PC-9 (cell line): ENCODE results near the gene USP48. TPM values are rescaled to one million over a fixed set of nuclear protein-coding genes. Genes with fewer than 3 reads are reported as not detected.

ENCODE experiments used
- BruUV-seq: library from RNA; stranded (reverse); fragments of 400-500 nt; replicated peaks from 2 replicates; lab custom pipeline; 2021; lab: Mats Ljungman, UMichigan
- CTCF ChIA-PET: fragments of 300-600 bp; sonication (Branson Sonifier 250); formaldehyde crosslinking; loops from one replicate; lab custom pipeline; 2022; ENCODE audit warnings: antibody characterized with exemption; lab: Charles Lee
- POLR2A ChIA-PET: fragments of 300-600 bp; sonication (Branson Sonifier 250); formaldehyde crosslinking; loops from one replicate; lab custom pipeline; 2022; ENCODE audit warnings: antibody characterized with exemption; ENCODE audit not compliant: unreplicated experiment; lab: Charles Lee
- DNase-seq, 2 experiments: peaks; one replicate each; pipeline versions ENCODE4 v3.0.0 to v3.0.0-alpha.2; 2015 to 2022; ENCODE audit warnings: mixed read lengths in 1 of 2
- H2AFZ ChIP-seq: fragments of 200-600 bp; sonication (generic); 2 replicates; pipeline ENCODE4 v1.8.1; 2017; ENCODE audit warnings: antibody characterized with exemption
- H3F3A ChIP-seq: fragments of 200-600 bp; sonication (generic); 2 replicates; pipeline ENCODE4 v1.8.1; 2017; ENCODE audit warnings: antibody characterized with exemption, mild to moderate bottlenecking, low read depth; ENCODE audit not compliant: insufficient read depth
- H3K27ac ChIP-seq: fragments of 200-600 bp; sonication (generic); 2 replicates; pipeline ENCODE4 v1.6.1; 2016; ENCODE audit warnings: mixed run types
- H3K27me3 ChIP-seq: fragments of 200-600 bp; sonication (generic); 2 replicates; pipeline ENCODE4 v1.6.1; 2016; ENCODE audit warnings: low read depth, mixed run types; ENCODE audit not compliant: insufficient read depth
- H3K36me3 ChIP-seq: fragments of 200-600 bp; sonication (generic); 2 replicates; pipeline ENCODE4 v1.6.1; 2016; ENCODE audit warnings: low read depth, mixed run types
- H3K4me1 ChIP-seq: fragments of 200-600 bp; sonication (generic); replicated peaks from 2 replicates; pipeline ENCODE4 v1.6.1; 2016; ENCODE audit warnings: mixed run types; ENCODE audit not compliant: insufficient read depth
- H3K4me2 ChIP-seq: fragments of 200-600 bp; sonication (generic); 2 replicates; pipeline ENCODE4 v1.6.1; 2017; ENCODE audit warnings: mixed run types
- H3K4me3 ChIP-seq: fragments of 200-600 bp; sonication (generic); 2 replicates; pipeline ENCODE4 v1.6.1; 2016; ENCODE audit warnings: mixed run types
- H3K79me2 ChIP-seq: fragments of 200-600 bp; sonication (generic); 2 replicates; pipeline ENCODE4 v1.6.1; 2017; ENCODE audit warnings: low read depth, mixed run types
- H3K9me2 ChIP-seq: fragments of 200-600 bp; sonication (generic); 2 replicates; pipeline ENCODE4 v1.8.1; 2017; ENCODE audit warnings: mild to moderate bottlenecking; ENCODE audit not compliant: insufficient read depth
- H3K9me3 ChIP-seq: fragments of 200-600 bp; sonication (generic); 2 replicates; pipeline ENCODE4 v1.8.1; 2016; ENCODE audit warnings: low read depth; ENCODE audit not compliant: insufficient read depth
- H4K20me1 ChIP-seq: fragments of 200-600 bp; sonication (generic); 2 replicates; pipeline ENCODE4 v1.8.1; 2017; ENCODE audit not compliant: insufficient read depth
- CTCF ChIP-seq: fragments of 200-600 bp; sonication (generic); conservative IDR thresholded peaks from 2 replicates; pipeline ENCODE4 v1.6.1; 2017; ENCODE audit warnings: mixed run types, antibody characterized with exemption, mild to moderate bottlenecking, moderate library complexity
- EZH2 ChIP-seq: fragments of 200-600 bp; sonication (generic); IDR thresholded peaks from 2 replicates; pipeline ENCODE4 v1.8.0; 2017; ENCODE audit warnings: antibody characterized with exemption, low read depth
- intact Hi-C: fragments of 100-400 bp; cut with micrococcal nuclease; formaldehyde crosslinking; loops from one replicate; pipeline ENCODE4 v1.10.0; 2022; ENCODE audit not compliant: unreplicated experiment
- total RNA-seq: library from RNA; stranded (reverse); gene quantifications from 2 replicates; pipeline ENCODE4 v1.2.3, GENCODE V29; 2021

The USP48 gene
- total RNA-seq, 1 experiment from 2014 or later, result 63.1 TPM

GRCh38 chr1:21755067-21755466 lies 27.9 kb downstream of the USP48 start:
- intact Hi-C loops, result no loop called here
- CTCF ChIA-PET, result no interaction called here
- Histone ChIP-seq H3K4me2 (no peak overlapping the region), H4K20me1 (0 out of 2 replicates have a peak, but pooled peaks cover 4% of the 10 kb centered on the region), H2AFZ (no peak overlapping the region), H3K4me3 (no peak overlapping the region), H3K27me3 (no peaks in the 10 kb centered on the region), H3K27ac (no peak overlapping the region), H3K79me2 (0 out of 2 replicates have a peak, but pooled peaks cover 14% of the 10 kb centered on the region), H3F3A (no peaks in the 10 kb centered on the region), H3K36me3 (0 out of 2 replicates have a peak, but pooled peaks cover 3% of the 10 kb centered on the region), H3K9me2 (no peaks in the 10 kb centered on the region), H3K9me3 (no peaks in the 10 kb centered on the region), H3K4me1 (no peaks in the 10 kb centered on the region)
- no peak for TF ChIP-seq CTCF
- TF ChIP-seq EZH2, result no peak
- POLR2A ChIA-PET, result no interaction called here
- no TSS peak for BruUV-seq
- DNase-seq, result no peak

GRCh38 chr1:21754583-21754982 lies 28.4 kb downstream of the USP48 start:
- Histone ChIP-seq H3K9me3 (no peaks in the 10 kb centered on the region), H3K9me2 (no peaks in the 10 kb centered on the region), H3K79me2 (0 out of 2 replicates have a peak, but pooled peaks cover 9% of the 10 kb centered on the region), H3K27ac (no peak overlapping the region), H2AFZ (no peak overlapping the region), H3F3A (no peaks in the 10 kb centered on the region), H4K20me1 (0 out of 2 replicates have a peak, but pooled peaks cover 4% of the 10 kb centered on the region), H3K4me3 (no peak overlapping the region), H3K4me2 (no peak overlapping the region), H3K27me3 (no peaks in the 10 kb centered on the region), H3K36me3 (0 out of 2 replicates have a peak, but pooled peaks cover 3% of the 10 kb centered on the region), H3K4me1 (no peaks in the 10 kb centered on the region)
- CTCF ChIA-PET, result no interaction called here
- no peak for DNase-seq
- BruUV-seq, result no TSS peak
- intact Hi-C loops, result no loop called here
- TF ChIP-seq CTCF (no peak), EZH2 (no peak)
- POLR2A ChIA-PET, result no interaction called here

GRCh38 chr1:21752186-21752585 lies 30.8 kb downstream of the USP48 start:
- Histone ChIP-seq H3K27me3 (no peaks in the 10 kb centered on the region), H3K4me2 (no peak overlapping the region), H3F3A (no peaks in the 10 kb centered on the region), H3K79me2 (no peaks in the 10 kb centered on the region), H2AFZ (no peak overlapping the region), H3K36me3 (0 out of 2 replicates have a peak, but pooled peaks cover 3% of the 10 kb centered on the region), H3K9me3 (no peaks in the 10 kb centered on the region), H3K9me2 (no peaks in the 10 kb centered on the region), H4K20me1 (no peaks in the 10 kb centered on the region; the same call in 1 of the 2 replicates), H3K4me1 (no peaks in the 10 kb centered on the region), H3K4me3 (no peak overlapping the region), H3K27ac (no peak overlapping the region)
- POLR2A ChIA-PET, result no interaction called here
- no peak for DNase-seq
- intact Hi-C loops, result no loop called here
- CTCF ChIA-PET, result no interaction called here
- TF ChIP-seq CTCF (no peak), EZH2 (no peak)
- BruUV-seq, result no TSS peak
